ENCODE measurements around the gene DGKE.

The DGKE gene

GRCh38 chr17:56913867-56914580 lies 80.1 kb downstream of the DGKE start, which contains the start of gene TRIM25:
TSS of gene TRIM25 (minus strand) at chr17:56914049. CDS start at chr17:56913988, 61 bp downstream.
- Mint-ChIP-seq H3K4me3 (peak within 1 kb of the TSS; percentile 86), H3K4me1 (peaks cover 35% of the 10 kb centered on the region), H3K36me3 (no peaks in the 10 kb centered on the region), H3K9me3 (peaks cover 4% of the 10 kb centered on the region), H3K27me3 (no peaks in the 10 kb centered on the region), H3K27ac (peak within 1 kb of the TSS; percentile 73)
- ATAC-seq (ENCODE audit: low read depth), result peak; percentile 90
- DNase-seq (ENCODE audit: low spot score in 2 of 2), result peak; percentile 67 to 69

GRCh38 chr17:56914581-56915273 lies 80.8 kb downstream of the DGKE start:
- no peak for DNase-seq (ENCODE audit: low spot score in 2 of 2)
- peak overlapping the region; percentile 86 for H3K4me3 Mint-ChIP-seq
- H3K4me1 Mint-ChIP-seq, result peaks cover 33% of the 10 kb centered on the region
- peak overlapping the region; percentile 73 for H3K27ac Mint-ChIP-seq
- peaks cover 4% of the 10 kb centered on the region for H3K9me3 Mint-ChIP-seq
- ATAC-seq (ENCODE audit: low read depth), result no peak
- no peaks in the 10 kb centered on the region for H3K36me3 Mint-ChIP-seq
- H3K27me3 Mint-ChIP-seq, result no peaks in the 10 kb centered on the region

- H3K9me3 Mint-ChIP-seq, result peaks cover 4% of the 10 kb centered on the region
- DNase-seq (ENCODE audit: low spot score in 2 of 2) (no peak), ATAC-seq (ENCODE audit: low read depth) (no peak)
- H3K4me3 Mint-ChIP-seq, result no peak overlapping the region
- peaks cover 12% of the 10 kb centered on the region for H3K4me1 Mint-ChIP-seq
- no peaks in the 10 kb centered on the region for H3K36me3 Mint-ChIP-seq
- H3K27ac Mint-ChIP-seq, result no peak overlapping the region
- no peaks in the 10 kb centered on the region for H3K27me3 Mint-ChIP-seq
Measured at GRCh38 chr17:56917559-56918296, 83.8 kb downstream of the DGKE start.

- no peaks in the 10 kb centered on the region for H3K36me3 Mint-ChIP-seq
- DNase-seq (ENCODE audit: low spot score in 2 of 2), result no peak
- H3K27me3 Mint-ChIP-seq, result no peaks in the 10 kb centered on the region
- ATAC-seq (ENCODE audit: low read depth), result no peak
- no peak overlapping the region for H3K27ac Mint-ChIP-seq
- H3K4me3 Mint-ChIP-seq, result no peak overlapping the region
- H3K9me3 Mint-ChIP-seq, result peaks cover 4% of the 10 kb centered on the region
- peaks cover 12% of the 10 kb centered on the region for H3K4me1 Mint-ChIP-seq
Measured at GRCh38 chr17:56918916-56919315, 85.0 kb downstream of the DGKE start.
